Activated naive CD8-positive, alpha-beta T cell treated with anti-CD3 and anti-CD28 coated beads for 36 hours (primary cell): ENCODE measurements around the gene PCK2. TPM values are rescaled to one million over a fixed set of nuclear protein-coding genes. Genes with fewer than 3 reads are reported as not detected.

Experiments used
- DNase-seq: peaks from one replicate; pipeline ENCODE4 v3.0.0; 2021
- H3K27ac Mint-ChIP-seq: one replicate; pipeline ENCODE4 v1.8.0; 2022; ENCODE audit warnings: mild to moderate bottlenecking, moderate library complexity, mixed read lengths
- H3K27me3 Mint-ChIP-seq: one replicate; pipeline ENCODE4 v1.8.0; 2022; ENCODE audit warnings: mild to moderate bottlenecking, mixed read lengths
- H3K36me3 Mint-ChIP-seq: one replicate; pipeline ENCODE4 v1.8.0; 2021; ENCODE audit warnings: mild to moderate bottlenecking, mixed read lengths
- H3K4me1 Mint-ChIP-seq: one replicate; pipeline ENCODE4 v1.8.0; 2021; ENCODE audit warnings: mixed read lengths
- H3K4me3 Mint-ChIP-seq: one replicate; pipeline ENCODE4 v1.8.0; 2022; ENCODE audit warnings: mild to moderate bottlenecking, moderate library complexity, mixed read lengths
- H3K9me3 Mint-ChIP-seq: one replicate; pipeline ENCODE4 v1.8.0; 2022; ENCODE audit warnings: mixed read lengths
- total RNA-seq, 2 experiments: library from RNA; stranded (reverse); gene quantifications; one replicate each; pipeline ENCODE4 v1.2.3, GENCODE V29; 2021

PCK2 gene
- total RNA-seq, 2 experiments from 2014 or later: 110 TPM

GRCh38 chr14:24126939-24127338 lies 32.8 kb downstream of the PCK2 start:
- Mint-ChIP-seq H3K36me3 (peaks cover 2% of the 10 kb centered on the region), H3K27me3 (no peaks in the 10 kb centered on the region), H3K4me1 (peaks cover 6% of the 10 kb centered on the region), H3K27ac (no peak overlapping the region), H3K9me3 (no peaks in the 10 kb centered on the region), H3K4me3 (no peak overlapping the region)
- DNase-seq: no peak

GRCh38 chr14:24127673-24128072 lies 33.6 kb downstream of the PCK2 start:
- H3K4me1 Mint-ChIP-seq: peaks cover 14% of the 10 kb centered on the region

GRCh38 chr14:24129410-24129998 lies 35.4 kb downstream of the PCK2 start:
- no peak overlapping the region for H3K4me3 Mint-ChIP-seq

More at GRCh38 chr14:24127673-24128072, 33.6 kb downstream of the PCK2 start:
- DNase-seq: no peak
- no peak overlapping the region for H3K27ac Mint-ChIP-seq
- no peaks in the 10 kb centered on the region for H3K27me3 Mint-ChIP-seq
- H3K9me3 Mint-ChIP-seq: no peaks in the 10 kb centered on the region
- H3K36me3 Mint-ChIP-seq: peaks cover 2% of the 10 kb centered on the region
- no peak overlapping the region for H3K4me3 Mint-ChIP-seq

GRCh38 chr14:24130380-24130716 lies 36.2 kb downstream of the PCK2 start, which contains the start of gene FITM1:
Gene FITM1 (plus strand): TSS chr14:24130659. CDS start chr14:24131564, 905 bp downstream.
- no peaks in the 10 kb centered on the region for H3K9me3 Mint-ChIP-seq
- H3K4me1 Mint-ChIP-seq: peaks cover 24% of the 10 kb centered on the region
- no peak for DNase-seq
- H3K36me3 Mint-ChIP-seq: peaks cover 2% of the 10 kb centered on the region
- H3K27me3 Mint-ChIP-seq: no peaks in the 10 kb centered on the region
- H3K4me3 Mint-ChIP-seq: no peak within 1 kb of the TSS
- H3K27ac Mint-ChIP-seq: peak within 1 kb of the TSS; percentile 60

More at GRCh38 chr14:24129410-24129998, 35.4 kb downstream of the PCK2 start:
- Mint-ChIP-seq H3K27me3 (no peaks in the 10 kb centered on the region), H3K27ac (no peak overlapping the region), H3K36me3 (peaks cover 2% of the 10 kb centered on the region), H3K4me1 (peaks cover 19% of the 10 kb centered on the region), H3K9me3 (no peaks in the 10 kb centered on the region)
- no peak for DNase-seq

- H3K27ac Mint-ChIP-seq: peak overlapping the region; percentile 60
- DNase-seq: no peak
- H3K4me1 Mint-ChIP-seq: peaks cover 26% of the 10 kb centered on the region
- no peaks in the 10 kb centered on the region for H3K9me3 Mint-ChIP-seq
- peaks cover 2% of the 10 kb centered on the region for H3K36me3 Mint-ChIP-seq
- H3K27me3 Mint-ChIP-seq: no peaks in the 10 kb centered on the region
- no peak overlapping the region for H3K4me3 Mint-ChIP-seq
Measured at GRCh38 chr14:24130717-24131548, 36.8 kb downstream of the PCK2 start.

GRCh38 chr14:24131549-24131966 lies 37.4 kb downstream of the PCK2 start:
- Mint-ChIP-seq H3K27me3 (no peaks in the 10 kb centered on the region), H3K4me3 (no peak overlapping the region), H3K36me3 (peaks cover 4% of the 10 kb centered on the region), H3K27ac (peak overlapping the region; percentile 89), H3K9me3 (no peaks in the 10 kb centered on the region), H3K4me1 (peaks cover 26% of the 10 kb centered on the region)
- DNase-seq: no peak

GRCh38 chr14:24132061-24132685 lies 38.1 kb downstream of the PCK2 start:
- Mint-ChIP-seq H3K36me3 (peaks cover 10% of the 10 kb centered on the region), H3K27ac (peak overlapping the region; percentile 89), H3K9me3 (no peaks in the 10 kb centered on the region), H3K4me1 (peaks cover 31% of the 10 kb centered on the region), H3K27me3 (no peaks in the 10 kb centered on the region), H3K4me3 (peak overlapping the region; percentile 22)
- DNase-seq: peak; percentile 43

GRCh38 chr14:24132976-24133375 lies 38.9 kb downstream of the PCK2 start:
- Mint-ChIP-seq H3K27me3 (no peaks in the 10 kb centered on the region), H3K9me3 (no peaks in the 10 kb centered on the region), H3K4me3 (peak overlapping the region; percentile 22), H3K27ac (peak overlapping the region; percentile 89), H3K4me1 (peaks cover 36% of the 10 kb centered on the region), H3K36me3 (peaks cover 12% of the 10 kb centered on the region)
- DNase-seq: no peak

GRCh38 chr14:24133735-24134134 lies 39.6 kb downstream of the PCK2 start:
- H3K36me3 Mint-ChIP-seq: peaks cover 20% of the 10 kb centered on the region
- H3K27me3 Mint-ChIP-seq: no peaks in the 10 kb centered on the region
- no peaks in the 10 kb centered on the region for H3K9me3 Mint-ChIP-seq
- H3K4me3 Mint-ChIP-seq: no peak overlapping the region
- no peak overlapping the region for H3K27ac Mint-ChIP-seq
- DNase-seq: no peak
- peaks cover 41% of the 10 kb centered on the region for H3K4me1 Mint-ChIP-seq

- no peaks in the 10 kb centered on the region for H3K9me3 Mint-ChIP-seq
Measured at GRCh38 chr14:24135584-24135833, 41.4 kb downstream of the PCK2 start.

GRCh38 chr14:24135834-24136683 lies 41.9 kb downstream of the PCK2 start, which contains the start of gene PSME1:
Gene PSME1 (plus strand): TSS chr14:24136194. CDS start chr14:24136263, 69 bp downstream.
- peaks cover 36% of the 10 kb centered on the region for H3K36me3 Mint-ChIP-seq
- peak within 1 kb of the TSS; percentile 92 for H3K27ac Mint-ChIP-seq
- H3K4me3 Mint-ChIP-seq: peak within 1 kb of the TSS; percentile 94
- H3K4me1 Mint-ChIP-seq: peaks cover 53% of the 10 kb centered on the region
- no peaks in the 10 kb centered on the region for H3K9me3 Mint-ChIP-seq
- peak; percentile 95 for DNase-seq
- H3K27me3 Mint-ChIP-seq: no peaks in the 10 kb centered on the region

More at GRCh38 chr14:24135584-24135833, 41.4 kb downstream of the PCK2 start:
- DNase-seq: no peak
- Mint-ChIP-seq H3K4me3 (peak overlapping the region; percentile 94), H3K36me3 (peaks cover 32% of the 10 kb centered on the region), H3K27ac (peak overlapping the region; percentile 79), H3K4me1 (peaks cover 53% of the 10 kb centered on the region), H3K27me3 (no peaks in the 10 kb centered on the region)

- Mint-ChIP-seq H3K36me3 (peaks cover 39% of the 10 kb centered on the region), H3K4me3 (peak overlapping the region; percentile 94), H3K27me3 (no peaks in the 10 kb centered on the region), H3K9me3 (no peaks in the 10 kb centered on the region), H3K4me1 (peaks cover 54% of the 10 kb centered on the region), H3K27ac (peak overlapping the region; percentile 92)
- no peak for DNase-seq
Measured at GRCh38 chr14:24136684-24137528, 42.8 kb downstream of the PCK2 start.

GRCh38 chr14:24137529-24138395 lies 43.7 kb downstream of the PCK2 start:
- Mint-ChIP-seq H3K27me3 (no peaks in the 10 kb centered on the region), H3K4me1 (peaks cover 48% of the 10 kb centered on the region), H3K9me3 (no peaks in the 10 kb centered on the region)

More at GRCh38 chr14:24137529-24138395, 43.7 kb downstream of the PCK2 start:
- peak overlapping the region; percentile 92 for H3K27ac Mint-ChIP-seq
- peak overlapping the region; percentile 94 for H3K4me3 Mint-ChIP-seq
- H3K36me3 Mint-ChIP-seq: peaks cover 44% of the 10 kb centered on the region
- no peak for DNase-seq
